Panc1 (cell line): Measurements from ENCODE around the gene HS3ST3A1. TPM values are rescaled to one million over a fixed set of nuclear protein-coding genes. Genes with fewer than 3 reads are reported as not detected.

Experiments used
- ATAC-seq: fragments of 200-7000 bp; cut with Tn5 transposase; 2 replicates; pipeline ENCODE4 v1.9.1; 2020; ENCODE audit warnings: mild to moderate bottlenecking, moderate library complexity
- BruUV-seq: library from RNA; stranded (reverse); fragments of 400-500 nt; replicated peaks from 2 replicates; lab custom pipeline; 2021; lab: Mats Ljungman, UMichigan
- CTCF ChIA-PET: fragments of 300-600 bp; sonication (Branson Sonifier 250); formaldehyde crosslinking; loops from one replicate; lab custom pipeline; 2022; ENCODE audit warnings: antibody characterized with exemption; lab: Charles Lee
- POLR2A ChIA-PET: fragments of 300-600 bp; sonication (Branson Sonifier 250); formaldehyde crosslinking; loops from one replicate; lab custom pipeline; 2022; ENCODE audit warnings: antibody characterized with exemption; lab: Charles Lee
- DNase-seq: peaks from one replicate; pipeline ENCODE4 v3.0.0-alpha.2; 2010; ENCODE audit warnings: low read depth, low spot score
- H3K27ac ChIP-seq: 2 replicates; pipeline ENCODE4 v1.5.1; 2011; ENCODE audit warnings: mild to moderate bottlenecking, low read length, inconsistent platforms
- H3K27me3 ChIP-seq: fragments of 200-500 bp; sonication (Bioruptor generic); 2 replicates; pipeline ENCODE4 v1.6.0; 2014; ENCODE audit warnings: low read length, inconsistent platforms; ENCODE audit not compliant: control insufficient read depth, insufficient read depth
- H3K36me3 ChIP-seq: fragments of 200-500 bp; sonication (Bioruptor generic); 2 replicates; pipeline ENCODE4 v1.5.1; 2014; ENCODE audit warnings: inconsistent platforms, mild to moderate bottlenecking, low read length, moderate library complexity; ENCODE audit not compliant: control insufficient read depth, insufficient read depth
- H3K4me1 ChIP-seq: 2 replicates; pipeline ENCODE4 v1.5.1; 2011; ENCODE audit warnings: inconsistent platforms, mild to moderate bottlenecking, low read length, moderate library complexity; ENCODE audit not compliant: control insufficient read depth, insufficient read depth
- H3K4me3 ChIP-seq, 2 experiments: 2 replicates each; pipeline ENCODE4 v1.5.1; 2011 to 2012; ENCODE audit warnings: low read depth in 2 of 2, low read length in 2 of 2, mild to moderate bottlenecking in 2 of 2, inconsistent platforms in 1 of 2, moderate library complexity in 1 of 2
- H3K9me3 ChIP-seq: fragments of 200-500 bp; sonication (Bioruptor generic); 2 replicates; pipeline ENCODE4 v1.5.1; 2014; ENCODE audit warnings: low read depth, mild to moderate bottlenecking, inconsistent platforms, low read length, moderate library complexity; ENCODE audit not compliant: control insufficient read depth, insufficient read depth
- POLR2AphosphoS5 ChIP-seq: IDR thresholded peaks from 2 replicates; pipeline ENCODE4 v1.6.1; 2012; ENCODE audit warnings: mild to moderate bottlenecking, low read depth, low read length, moderate library complexity
- SIN3A ChIP-seq: IDR thresholded peaks from 2 replicates; pipeline ENCODE4 v1.6.1; 2012; ENCODE audit warnings: low read depth, mild to moderate bottlenecking, low read length, moderate library complexity, borderline replicate concordance; ENCODE audit not compliant: insufficient read depth
- TCF7L2 ChIP-seq: IDR thresholded peaks from 2 replicates; pipeline ENCODE4 v1.6.1; 2011; ENCODE audit warnings: mild to moderate bottlenecking, low read depth, low read length, inconsistent platforms
- in situ Hi-C: cut with HindIII; loops from 2 replicates; pipeline ENCODE4 v1.10.0; 2016; ENCODE audit warnings: low sequenced_read_pairs, low pct_unique_long_range_greater_than_20kb
- intact Hi-C: fragments of 100-400 bp; cut with micrococcal nuclease; formaldehyde crosslinking; loops from one replicate; pipeline ENCODE4 v1.10.0; 2022; ENCODE audit not compliant: unreplicated experiment
- total RNA-seq: library from RNA; stranded (reverse); gene quantifications from one replicate; pipeline ENCODE4 v1.2.1, GENCODE V29; 2021; ENCODE audit not compliant: unreplicated experiment
- TF ChIP-seq, protein P1 (sequence below): fragments of 450-650 bp; IDR thresholded peaks from 2 replicates; pipeline ENCODE4 v1.5.1; 2017; ENCODE audit warnings: mild to moderate bottlenecking
- TF ChIP-seq, protein P2 (sequence below), 2 experiments: IDR thresholded peaks; 2 replicates each; pipeline ENCODE4 v1.6.1; 2011 to 2012; ENCODE audit warnings: low read depth in 2 of 2, control low read depth in 1 of 2, low read length in 1 of 2, mild to moderate bottlenecking in 1 of 2, moderate library complexity in 1 of 2; ENCODE audit not compliant: insufficient read depth in 1 of 2

The HS3ST3A1 gene
- total RNA-seq, 1 experiment from 2014 or later = 0.31 TPM

DNA sequence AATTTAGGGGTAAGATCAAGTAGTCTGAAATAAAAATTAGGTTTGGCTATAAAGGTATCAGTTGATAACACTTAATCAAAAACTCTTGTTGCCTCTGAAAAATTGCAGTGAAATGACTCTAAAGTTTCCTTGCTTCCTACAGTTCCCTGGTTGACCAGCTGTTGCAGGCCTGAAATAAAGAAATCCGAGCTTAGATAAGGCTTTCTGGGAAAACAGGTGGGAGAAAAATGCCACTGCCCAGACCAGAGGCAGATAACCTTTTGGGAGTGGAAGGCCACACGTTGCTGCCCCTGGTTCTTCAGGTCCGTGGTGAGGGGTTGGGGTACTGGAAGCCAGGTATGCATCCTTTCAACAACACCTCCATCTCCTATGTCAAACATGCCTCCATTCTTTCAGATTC lies 111.3 kb downstream of the HS3ST3A1 start:
- intact Hi-C loops (no loop called here), in situ Hi-C loops (no loop called here)
- POLR2A ChIA-PET = no interaction called here
- H3K4me1 ChIP-seq = no peaks in the 10 kb centered on the region
- H3K27me3 ChIP-seq = no peaks in the 10 kb centered on the region
- H3K27ac ChIP-seq = no peak overlapping the region
- CTCF ChIA-PET = no interaction called here
- no peaks in the 10 kb centered on the region for H3K9me3 ChIP-seq
- DNase-seq (no peak), ATAC-seq (no peak)
- H3K4me3 ChIP-seq = no peak overlapping the region
- TF ChIP-seq, protein P1, sequence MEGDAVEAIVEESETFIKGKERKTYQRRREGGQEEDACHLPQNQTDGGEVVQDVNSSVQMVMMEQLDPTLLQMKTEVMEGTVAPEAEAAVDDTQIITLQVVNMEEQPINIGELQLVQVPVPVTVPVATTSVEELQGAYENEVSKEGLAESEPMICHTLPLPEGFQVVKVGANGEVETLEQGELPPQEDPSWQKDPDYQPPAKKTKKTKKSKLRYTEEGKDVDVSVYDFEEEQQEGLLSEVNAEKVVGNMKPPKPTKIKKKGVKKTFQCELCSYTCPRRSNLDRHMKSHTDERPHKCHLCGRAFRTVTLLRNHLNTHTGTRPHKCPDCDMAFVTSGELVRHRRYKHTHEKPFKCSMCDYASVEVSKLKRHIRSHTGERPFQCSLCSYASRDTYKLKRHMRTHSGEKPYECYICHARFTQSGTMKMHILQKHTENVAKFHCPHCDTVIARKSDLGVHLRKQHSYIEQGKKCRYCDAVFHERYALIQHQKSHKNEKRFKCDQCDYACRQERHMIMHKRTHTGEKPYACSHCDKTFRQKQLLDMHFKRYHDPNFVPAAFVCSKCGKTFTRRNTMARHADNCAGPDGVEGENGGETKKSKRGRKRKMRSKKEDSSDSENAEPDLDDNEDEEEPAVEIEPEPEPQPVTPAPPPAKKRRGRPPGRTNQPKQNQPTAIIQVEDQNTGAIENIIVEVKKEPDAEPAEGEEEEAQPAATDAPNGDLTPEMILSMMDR = no peak
- no peak for TF ChIP-seq POLR2AphosphoS5
- H3K36me3 ChIP-seq = no peaks in the 10 kb centered on the region
- no TSS peak for BruUV-seq

DNA sequence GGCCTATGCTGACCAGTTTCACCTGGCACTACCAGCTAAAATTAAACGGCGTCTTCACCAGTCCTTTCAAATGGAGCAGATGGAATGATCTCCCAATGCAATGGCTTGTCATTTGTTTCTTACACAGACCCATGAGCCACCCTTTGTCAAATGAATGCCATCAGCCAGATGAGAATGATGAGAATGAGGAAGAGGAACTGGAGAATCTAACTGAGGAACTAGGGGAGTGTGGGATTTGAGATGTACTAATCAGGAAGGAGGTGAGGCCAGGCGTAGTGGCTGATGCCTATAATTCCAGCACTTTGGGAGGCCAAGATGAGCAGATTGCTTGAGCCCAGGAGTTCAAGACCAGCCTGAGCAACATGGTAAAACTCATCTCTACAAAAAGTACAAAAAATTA lies 116.4 kb downstream of the HS3ST3A1 start:
- H3K9me3 ChIP-seq = no peaks in the 10 kb centered on the region
- no peak for ATAC-seq
- H3K4me3 ChIP-seq = no peak overlapping the region
- intact Hi-C loops (no loop called here), in situ Hi-C loops (no loop called here)
- no peak overlapping the region for H3K27ac ChIP-seq
- no peak for TF ChIP-seq TCF7L2
- TF ChIP-seq POLR2AphosphoS5 = no peak
- no peaks in the 10 kb centered on the region for H3K36me3 ChIP-seq
- DNase-seq = no peak
- H3K27me3 ChIP-seq = no peaks in the 10 kb centered on the region
- H3K4me1 ChIP-seq = no peaks in the 10 kb centered on the region
- BruUV-seq = no TSS peak
- CTCF ChIA-PET = no interaction called here
- POLR2A ChIA-PET = no interaction called here

DNA sequence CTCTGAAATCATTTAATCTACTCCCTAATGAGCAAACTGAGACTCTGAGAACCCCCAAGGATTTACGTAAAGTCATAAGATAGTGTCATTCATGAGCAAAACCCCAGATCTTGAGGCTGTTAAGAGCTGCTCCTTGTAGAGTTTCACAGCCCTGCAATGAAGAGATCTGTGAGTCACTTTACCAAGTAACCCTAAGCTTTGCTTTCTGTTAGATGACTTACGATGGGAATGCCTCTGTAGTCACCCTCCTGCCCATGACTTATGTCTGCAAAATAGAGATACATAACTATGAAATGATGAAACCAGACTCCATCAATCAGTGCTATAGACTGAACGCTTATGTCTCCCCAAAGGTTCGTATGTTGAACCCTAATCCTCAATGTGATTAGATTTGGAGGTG lies 117.7 kb downstream of the HS3ST3A1 start:
- no TSS peak for BruUV-seq
- POLR2A ChIA-PET = no interaction called here
- Histone ChIP-seq H3K27me3 (no peaks in the 10 kb centered on the region), H3K9me3 (no peaks in the 10 kb centered on the region), H3K36me3 (no peaks in the 10 kb centered on the region), H3K4me1 (no peaks in the 10 kb centered on the region), H3K27ac (no peak overlapping the region), H3K4me3 (no peak overlapping the region)
- CTCF ChIA-PET = no interaction called here
- ATAC-seq = no peak
- in situ Hi-C loops (no loop called here), intact Hi-C loops (no loop called here)
- no peak for DNase-seq
- TF ChIP-seq, protein P2, sequence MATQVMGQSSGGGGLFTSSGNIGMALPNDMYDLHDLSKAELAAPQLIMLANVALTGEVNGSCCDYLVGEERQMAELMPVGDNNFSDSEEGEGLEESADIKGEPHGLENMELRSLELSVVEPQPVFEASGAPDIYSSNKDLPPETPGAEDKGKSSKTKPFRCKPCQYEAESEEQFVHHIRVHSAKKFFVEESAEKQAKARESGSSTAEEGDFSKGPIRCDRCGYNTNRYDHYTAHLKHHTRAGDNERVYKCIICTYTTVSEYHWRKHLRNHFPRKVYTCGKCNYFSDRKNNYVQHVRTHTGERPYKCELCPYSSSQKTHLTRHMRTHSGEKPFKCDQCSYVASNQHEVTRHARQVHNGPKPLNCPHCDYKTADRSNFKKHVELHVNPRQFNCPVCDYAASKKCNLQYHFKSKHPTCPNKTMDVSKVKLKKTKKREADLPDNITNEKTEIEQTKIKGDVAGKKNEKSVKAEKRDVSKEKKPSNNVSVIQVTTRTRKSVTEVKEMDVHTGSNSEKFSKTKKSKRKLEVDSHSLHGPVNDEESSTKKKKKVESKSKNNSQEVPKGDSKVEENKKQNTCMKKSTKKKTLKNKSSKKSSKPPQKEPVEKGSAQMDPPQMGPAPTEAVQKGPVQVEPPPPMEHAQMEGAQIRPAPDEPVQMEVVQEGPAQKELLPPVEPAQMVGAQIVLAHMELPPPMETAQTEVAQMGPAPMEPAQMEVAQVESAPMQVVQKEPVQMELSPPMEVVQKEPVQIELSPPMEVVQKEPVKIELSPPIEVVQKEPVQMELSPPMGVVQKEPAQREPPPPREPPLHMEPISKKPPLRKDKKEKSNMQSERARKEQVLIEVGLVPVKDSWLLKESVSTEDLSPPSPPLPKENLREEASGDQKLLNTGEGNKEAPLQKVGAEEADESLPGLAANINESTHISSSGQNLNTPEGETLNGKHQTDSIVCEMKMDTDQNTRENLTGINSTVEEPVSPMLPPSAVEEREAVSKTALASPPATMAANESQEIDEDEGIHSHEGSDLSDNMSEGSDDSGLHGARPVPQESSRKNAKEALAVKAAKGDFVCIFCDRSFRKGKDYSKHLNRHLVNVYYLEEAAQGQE (IDR thresholded peaks at IDR 0.05; ENCODE audit: insufficient read depth in 1 of 2, low read depth in 2 of 2, low read length in 1 of 2) = no peak
- TF ChIP-seq TCF7L2 = no peak
- no peak for TF ChIP-seq POLR2AphosphoS5
- no peak for TF ChIP-seq SIN3A
- TF ChIP-seq, protein P1 = no peak
